Thyroid gland (tissue), 4 donors: ENCODE results near the gene SNAPC4.

Experiments used
- CTCF ChIP-seq, 6 experiments: fragments of 200-600 bp in 3 of 6; fragments of 450-650 bp in 3 of 6; sonication (generic) in 3 of 6; IDR thresholded peaks; one replicate each; pipeline ENCODE4 v1.5.1; 2016 to 2019; ENCODE audit warnings: antibody characterized with exemption in 6 of 6, mild to moderate bottlenecking in 2 of 6, inconsistent platforms in 1 of 6, moderate library complexity in 1 of 6
- POLR2A ChIP-seq, 2 donors: fragments of 450-650 bp; IDR thresholded peaks; one replicate each; pipeline ENCODE4 v1.6.1; 2017; ENCODE audit warnings: antibody characterized with exemption in 2 of 2, mild to moderate bottlenecking in 2 of 2, moderate library complexity in 1 of 2

- no peak for TF ChIP-seq CTCF (IDR thresholded peaks at IDR 0.05)
- TF ChIP-seq POLR2A (IDR thresholded peaks at IDR 0.05) = no peak
These were observed 37.5 kb upstream of the SNAPC4 start for GRCh38 chr9:136437430-136437829.
